Activated naive CD4-positive, alpha-beta T cell treated with anti-CD3 and anti-CD28 coated beads, Interleukin-2, amount 50 U/mL, for 72 hours (primary cell): Measurements from ENCODE around the gene NLRC5. TPM values are rescaled to one million over a fixed set of nuclear protein-coding genes. Genes with fewer than 3 reads are reported as not detected.
A peak's percentile ranks its signal among the peaks of the same experiment; 100 is the strongest.

Experiments used
- ATAC-seq, 2 donors: fragments of 150-1000 bp; cut with Tn5 transposase; 2 replicates each; pipeline ENCODE4 v1.10.0; 2021; ENCODE audit warnings: mild to moderate bottlenecking in 2 of 2, moderate library complexity in 2 of 2
- DNase-seq, 2 donors: peaks; one replicate each; pipeline ENCODE4 v3.0.0; 2021 to 2022; ENCODE audit warnings: low spot score in 2 of 2
- H3K27ac Mint-ChIP-seq, 2 donors: one replicate each; pipeline ENCODE4 v1.8.0; 2022; ENCODE audit warnings: mild to moderate bottlenecking in 2 of 2, mixed read lengths in 2 of 2
- H3K36me3 Mint-ChIP-seq, 2 donors: one replicate each; pipeline ENCODE4 v1.8.0; 2022; ENCODE audit warnings: mixed read lengths in 2 of 2
- H3K9me3 Mint-ChIP-seq, 2 donors: one replicate each; pipeline ENCODE4 v1.8.0; 2022; ENCODE audit warnings: mixed read lengths in 2 of 2
- total RNA-seq, 2 donors: library from RNA; stranded (reverse); gene quantifications; one replicate each; pipeline ENCODE4 v1.2.3, GENCODE V29; 2022

The NLRC5 gene
- total RNA-seq, 2 donors from 2014 or later, result 231 to 254 TPM

GRCh38 chr16:57123216-57123973, 134.0 kb downstream of the NLRC5 start:
- no peak for ATAC-seq
- no peaks in the 10 kb centered on the region for H3K9me3 Mint-ChIP-seq
- no peak for DNase-seq
- H3K36me3 Mint-ChIP-seq, result no peaks in the 10 kb centered on the region
- H3K27ac Mint-ChIP-seq, result peak overlapping the region; percentile 34 to 89

GRCh38 chr16:57123974-57124674, 134.8 kb downstream of the NLRC5 start:
- DNase-seq (no peak), ATAC-seq (no peak)
- Mint-ChIP-seq H3K9me3 (no peaks in the 10 kb centered on the region), H3K27ac (peak overlapping the region; percentile 34 to 89), H3K36me3 (no peaks in the 10 kb centered on the region)

GRCh38 chr16:57125376-57125775, 136.0 kb downstream of the NLRC5 start:
- DNase-seq (no peak), ATAC-seq (no peak)
- H3K36me3 Mint-ChIP-seq, result no peaks in the 10 kb centered on the region
- no peaks in the 10 kb centered on the region for H3K9me3 Mint-ChIP-seq
- no peak overlapping the region for H3K27ac Mint-ChIP-seq

- ATAC-seq (no peak), DNase-seq (no peak)
- H3K27ac Mint-ChIP-seq, result peak overlapping the region in 1 of 2 donors; percentile 31
- H3K36me3 Mint-ChIP-seq, result no peaks in the 10 kb centered on the region
- H3K9me3 Mint-ChIP-seq, result no peaks in the 10 kb centered on the region
These were observed 136.6 kb downstream of the NLRC5 start for GRCh38 chr16:57125969-57126368.

GRCh38 chr16:57126411-57126810, 137.1 kb downstream of the NLRC5 start:
- H3K9me3 Mint-ChIP-seq, result no peaks in the 10 kb centered on the region
- no peak for ATAC-seq
- peak overlapping the region in 1 of 2 donors; percentile 31 for H3K27ac Mint-ChIP-seq
- DNase-seq, result no peak
- H3K36me3 Mint-ChIP-seq, result no peaks in the 10 kb centered on the region

- Mint-ChIP-seq H3K36me3 (no peaks in the 10 kb centered on the region), H3K9me3 (no peaks in the 10 kb centered on the region), H3K27ac (peak overlapping the region in 1 of 2 donors; percentile 31)
- ATAC-seq (peak; percentile 16 to 76), DNase-seq (no peak)
These were observed 137.8 kb downstream of the NLRC5 start for GRCh38 chr16:57127037-57127763.

GRCh38 chr16:57127836-57128235, 138.5 kb downstream of the NLRC5 start:
- Mint-ChIP-seq H3K27ac (peak overlapping the region; percentile 31 to 80), H3K36me3 (no peaks in the 10 kb centered on the region), H3K9me3 (no peaks in the 10 kb centered on the region)
- no peak for ATAC-seq
- DNase-seq, result no peak

GRCh38 chr16:57128771-57129389, 139.5 kb downstream of the NLRC5 start:
- DNase-seq, result peak in 1 of 2 donors; percentile 46

GRCh38 chr16:57130950-57131321, 141.6 kb downstream of the NLRC5 start:
- DNase-seq (no peak), ATAC-seq (no peak)
- no peaks in the 10 kb centered on the region for H3K9me3 Mint-ChIP-seq
- H3K27ac Mint-ChIP-seq, result peak overlapping the region in 1 of 2 donors; percentile 27
- H3K36me3 Mint-ChIP-seq, result no peaks in the 10 kb centered on the region

More at GRCh38 chr16:57128771-57129389, 139.5 kb downstream of the NLRC5 start:
- ATAC-seq, result peak; percentile 66 to 93
- Mint-ChIP-seq H3K9me3 (no peaks in the 10 kb centered on the region), H3K27ac (peak overlapping the region; percentile 67 to 92), H3K36me3 (no peaks in the 10 kb centered on the region)

GRCh38 chr16:57131351-57131970, 142.1 kb downstream of the NLRC5 start:
- peak overlapping the region in 1 of 2 donors; percentile 82 for H3K27ac Mint-ChIP-seq
- no peak for DNase-seq

GRCh38 chr16:57132470-57132869, 143.1 kb downstream of the NLRC5 start:
- no peaks in the 10 kb centered on the region for H3K9me3 Mint-ChIP-seq
- DNase-seq, result no peak
- ATAC-seq, result no peak
- no peaks in the 10 kb centered on the region for H3K36me3 Mint-ChIP-seq
- peak overlapping the region; percentile 82 to 88 for H3K27ac Mint-ChIP-seq

More at GRCh38 chr16:57131351-57131970, 142.1 kb downstream of the NLRC5 start:
- H3K36me3 Mint-ChIP-seq, result no peaks in the 10 kb centered on the region
- ATAC-seq, result no peak
- no peaks in the 10 kb centered on the region for H3K9me3 Mint-ChIP-seq

- DNase-seq, result no peak
- Mint-ChIP-seq H3K36me3 (no peaks in the 10 kb centered on the region), H3K9me3 (no peaks in the 10 kb centered on the region), H3K27ac (peak overlapping the region; percentile 82 to 88)
- no peak for ATAC-seq
These were observed 143.7 kb downstream of the NLRC5 start for GRCh38 chr16:57133031-57133430.

Other genes starting within 250 kb of the NLRC5 start
- not detected for gene SLC12A3, start 124.3 kb upstream of the NLRC5 start, total RNA-seq
- 100 to 1,000 TPM; 146 to 175 TPM for gene HERPUD1, start 57.4 kb upstream of the NLRC5 start, total RNA-seq
- not detected for gene CETP, start 27.6 kb upstream of the NLRC5 start, total RNA-seq
- gene CPNE2, start 103.0 kb downstream of the NLRC5 start, total RNA-seq, result 10 to 100 TPM in 1 of 2 donors, 1 to 10 TPM in 1; 5.1 to 11.5 TPM
- gene PSME3IP1, start 196.5 kb downstream of the NLRC5 start, total RNA-seq, result 100 to 1,000 TPM; 113 to 115 TPM
- gene RSPRY1, start 196.8 kb downstream of the NLRC5 start, total RNA-seq, result 10 to 100 TPM; 37.2 to 38.6 TPM